Measurements from ENCODE around the gene KIRREL1.

- no peak for TF ChIP-seq CTCF (conservative IDR thresholded peaks at IDR 0.05; ENCODE audit: low read depth in 2 of 2)
- no peak for TF ChIP-seq EZH2phosphoT487 (IDR thresholded peaks at IDR 0.05; ENCODE audit: unreplicated experiment)
These were observed 5.4 kb upstream of the KIRREL1 start for GRCh38 chr1:157988002-157988401.

Measured in GM23338 (cell line).